A549 (cell line): Measurements from ENCODE around the gene PTOV1.

Source experiments
- CHD2 ChIP-seq: fragments of 150-350 bp; IDR thresholded peaks from 2 replicates; pipeline ENCODE4 v1.6.1; 2014; ENCODE audit warnings: low read length; ENCODE audit not compliant: partially characterized antibody
- CTCF ChIP-seq: fragments of >200 bp; sonication (Bioruptor Twin); formaldehyde crosslinking; IDR thresholded peaks from 3 replicates; pipeline ENCODE4 v1.5.1; 2016
- ELK1 ChIP-seq: fragments of 150-350 bp; IDR thresholded peaks from 2 replicates; pipeline ENCODE4 v1.6.1; 2014; ENCODE audit warnings: low read depth, mild to moderate bottlenecking, low read length
- EP300 ChIP-seq, 2 experiments: fragments of >200 bp; sonication (Bioruptor Twin); formaldehyde crosslinking; IDR thresholded peaks; 2 replicates in 1 of 2; 3 replicates in 1 of 2; pipeline ENCODE4 v1.6.1; 2016 to 2017
- HMGXB4 ChIP-seq: fragments of 250-450 bp; sonication (Bioruptor Pico); IDR thresholded peaks from 2 replicates; pipeline ENCODE4 v1.5.0; 2021; ENCODE audit warnings: mild to moderate bottlenecking, moderate library complexity, borderline replicate concordance
- JUN ChIP-seq, 2 experiments: fragments of >200 bp; sonication (Bioruptor Twin); formaldehyde crosslinking; IDR thresholded peaks; 2 replicates in 1 of 2; 3 replicates in 1 of 2; pipeline ENCODE4 v1.6.1; 2016 to 2017
- MAX ChIP-seq: IDR thresholded peaks from 2 replicates; pipeline ENCODE4 v1.6.1; 2012
- PBX3 ChIP-seq: IDR thresholded peaks from 2 replicates; pipeline ENCODE4 v1.6.1; 2012
- POLR2AphosphoS2 ChIP-seq: conservative IDR thresholded peaks from 2 replicates; pipeline ENCODE4 v1.6.1; 2012; ENCODE audit warnings: low read length, improper control_type of control experiment, inconsistent platforms
- REST ChIP-seq: fragments of 200-600 bp; sonication (generic); IDR thresholded peaks from 2 replicates; pipeline ENCODE4 v1.6.1; 2016; ENCODE audit warnings: antibody characterized with exemption, mild to moderate bottlenecking, moderate library complexity
- RFX5 ChIP-seq: fragments of 450-650 bp; IDR thresholded peaks from 2 replicates; pipeline ENCODE4 v1.7.1; 2014; ENCODE audit warnings: antibody characterized with exemption, mild to moderate bottlenecking, moderate library complexity

GRCh38 chr19:49835562-49835961 is 15.4 kb upstream of the PTOV1 start:
- TF ChIP-seq POLR2AphosphoS2 (no peak), HMGXB4 (CRISPR knock-in tag) (no peak), CTCF (no peak), EP300 (IDR thresholded peaks at IDR 0.05) (no peak), RFX5 (no peak), MAX (no peak), REST (no peak), JUN (IDR thresholded peaks at IDR 0.05) (no peak), ELK1 (no peak), PBX3 (no peak), CHD2 (no peak)
